ENCODE measurements around the gene KMT2E. TPM values are rescaled to one million over a fixed set of nuclear protein-coding genes. Genes with fewer than 3 reads are reported as not detected.
"Not testable (repeated sequence)": the region's sequence is repeated elsewhere in the genome, so short reads cannot be mapped to it uniquely, and the experiment has no call there.

Gene KMT2E
- total RNA-seq, 1 donor from 2014 or later, result 35.1 TPM

DNA sequence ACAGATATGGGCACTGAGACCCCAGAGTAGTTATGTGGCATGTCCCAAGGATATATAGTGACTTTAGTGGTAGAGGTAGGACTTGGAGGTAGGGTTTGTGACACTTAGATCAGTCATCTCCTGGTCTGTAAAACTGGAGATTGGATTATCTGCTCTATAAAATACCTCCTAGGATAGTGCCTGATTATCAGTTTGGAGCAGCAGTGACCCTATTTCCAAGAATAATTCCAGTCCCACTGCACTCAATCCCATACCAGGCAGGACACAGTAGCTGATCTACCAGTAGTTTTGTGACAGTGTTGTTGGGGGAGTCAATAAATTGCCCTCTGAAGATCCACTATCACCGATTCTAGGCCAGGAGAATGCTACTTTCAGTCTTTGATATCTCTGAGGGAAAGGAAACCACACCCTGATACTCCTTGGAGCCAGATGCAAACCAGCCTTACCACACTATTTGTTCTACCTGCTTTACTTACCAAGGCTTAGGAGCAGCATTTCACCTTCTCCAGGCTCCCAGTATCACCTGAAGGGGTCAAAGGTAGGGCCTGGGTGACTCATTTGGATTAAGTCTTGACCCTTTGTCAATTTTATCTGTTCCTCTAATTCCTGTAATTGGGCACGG, 30.6 kb downstream of the KMT2E start:
- DNase-seq (ENCODE audit: missing footprints) (no peak), ATAC-seq (no peak)
- intact Hi-C loops (cut with DNase I), result no loop called here

DNA sequence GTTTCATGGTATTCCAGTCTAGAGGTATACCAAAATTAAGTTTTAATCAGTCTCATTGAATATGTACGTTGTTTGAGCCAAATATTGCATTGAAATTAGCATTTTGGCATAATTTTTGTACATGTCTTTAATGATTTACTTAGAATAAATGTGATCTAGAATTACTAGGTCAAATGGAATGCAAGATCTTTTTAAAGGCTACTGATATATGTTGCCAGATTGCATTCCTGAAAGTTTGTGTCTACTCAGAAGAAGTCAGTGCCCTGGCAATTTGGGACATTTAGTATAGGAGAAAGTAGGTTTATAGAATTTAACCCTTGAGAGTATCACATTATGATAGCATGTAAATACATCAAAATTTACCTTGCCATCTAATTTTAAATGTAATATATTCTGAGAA, 32.4 kb downstream of the KMT2E start:
- no peak for DNase-seq (ENCODE audit: missing footprints)
- no peak for ATAC-seq
- intact Hi-C loops (cut with DNase I), result no loop called here

DNA sequence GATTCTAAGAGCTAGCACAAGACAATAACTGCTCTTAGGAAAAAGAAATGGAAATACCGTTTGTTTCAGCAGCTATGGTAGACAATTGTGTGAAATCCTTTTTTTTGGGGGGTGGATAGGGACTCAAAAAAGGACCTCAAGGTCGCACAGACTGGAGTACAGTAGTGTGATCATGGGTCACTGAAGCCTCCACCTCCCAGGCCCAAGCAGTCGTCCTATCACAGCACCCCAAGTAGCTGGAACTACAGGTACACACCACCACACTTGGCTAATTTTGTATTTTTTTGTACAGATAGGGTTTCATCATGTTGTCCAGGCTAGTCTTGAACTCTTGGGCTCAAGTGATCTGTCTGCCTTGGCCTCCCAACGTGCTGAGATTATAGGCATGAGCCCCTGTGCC, 33.9 kb downstream of the KMT2E start:
- intact Hi-C loops (cut with DNase I), result no loop called here
- ATAC-seq (no peak), DNase-seq (ENCODE audit: missing footprints) (no peak)

DNA sequence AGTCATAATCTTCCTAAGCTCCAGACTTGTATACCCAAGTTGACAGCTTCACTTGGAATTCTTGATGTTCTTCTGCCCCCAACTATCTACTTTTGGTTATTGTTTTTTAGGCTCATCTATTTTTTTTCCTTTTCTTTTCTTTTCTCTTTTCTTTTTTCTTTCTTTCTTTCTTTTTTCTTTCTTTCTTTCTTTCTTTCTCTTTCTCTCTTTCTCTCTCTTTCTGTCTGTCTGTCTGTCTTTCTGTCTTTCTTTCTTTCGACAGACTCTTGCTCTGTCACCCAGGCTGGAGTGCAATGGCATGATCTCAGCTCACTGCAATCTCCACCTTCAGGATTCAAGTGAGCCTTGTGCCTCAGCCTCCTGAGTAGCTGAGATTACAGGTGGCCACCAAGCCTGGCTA, 36.5 kb downstream of the KMT2E start:
- intact Hi-C loops (cut with DNase I), result no loop called here

DNA sequence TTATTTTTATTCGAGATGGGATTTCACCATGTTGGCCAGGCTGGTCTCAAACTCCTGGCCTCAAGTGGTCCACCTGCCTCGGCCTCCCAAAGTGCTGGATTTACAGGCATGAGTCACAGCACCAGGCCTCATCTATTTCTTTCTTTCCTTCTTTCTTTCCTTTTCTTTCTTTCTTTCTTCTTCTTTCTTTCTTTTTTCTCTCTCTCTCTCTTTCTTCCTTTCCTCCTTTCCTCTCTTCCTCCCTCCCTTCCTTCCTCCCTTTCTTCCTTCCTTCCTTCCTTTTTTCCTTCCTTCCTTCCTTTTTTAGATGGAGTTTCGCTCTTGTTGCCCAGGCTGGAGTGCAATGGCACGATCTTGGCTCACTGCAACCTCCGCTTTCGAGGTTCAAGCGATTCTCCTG, 36.9 kb downstream of the KMT2E start:
- DNase-seq (ENCODE audit: missing footprints); intact Hi-C loops (cut with DNase I); ATAC-seq: not testable (repeated sequence)

More for the DNA sequence above, 36.5 kb downstream of the KMT2E start:
- ATAC-seq (no peak), DNase-seq (ENCODE audit: missing footprints) (no peak)

DNA sequence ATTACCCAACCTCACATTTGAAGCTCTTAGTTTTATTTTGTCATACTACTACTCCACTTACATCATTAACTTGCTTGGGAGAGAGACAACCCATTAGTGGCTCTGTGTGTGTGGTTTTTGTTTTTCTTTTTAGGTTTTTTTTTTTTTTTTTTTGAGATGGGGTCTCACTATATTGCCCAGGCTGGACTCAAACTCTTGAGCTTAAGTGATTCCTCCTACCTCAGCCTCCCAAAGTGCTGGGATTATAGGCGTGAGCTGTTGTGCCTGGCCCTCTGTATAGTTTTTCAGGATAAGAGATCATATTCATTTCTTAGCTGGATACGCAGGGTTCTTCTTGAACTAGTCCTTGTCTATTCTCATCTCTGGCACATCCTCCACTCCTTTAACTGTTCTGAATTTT, 41.1 kb downstream of the KMT2E start:
- DNase-seq (ENCODE audit: missing footprints), result no peak
- ATAC-seq, result no peak
- intact Hi-C loops (cut with DNase I), result loop anchor here (5.0 kb wide), 1 partner anchor 38 kb away; no protein-coding TSS in a partner anchor

DNA sequence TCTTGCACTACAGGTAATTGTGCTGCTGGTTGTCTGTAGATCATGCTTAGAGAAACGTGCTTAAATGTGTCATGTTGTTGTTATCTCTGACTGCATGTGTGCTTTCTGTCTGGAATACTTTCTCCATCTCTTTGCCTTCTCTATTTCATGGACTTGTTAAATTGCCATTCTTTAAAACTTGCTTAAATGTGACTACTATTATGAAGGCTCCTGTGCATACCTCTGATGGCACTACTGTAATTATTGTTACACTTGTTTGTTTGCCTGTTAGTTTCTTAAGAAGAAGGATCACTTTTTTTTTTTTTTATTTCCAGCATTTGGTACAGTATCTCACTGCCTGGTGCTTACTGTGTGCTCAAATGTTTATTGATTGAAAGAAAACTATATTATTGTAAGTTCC, 41.6 kb downstream of the KMT2E start:
- ATAC-seq, result no peak
- intact Hi-C loops (cut with DNase I), result loop anchor here (5.0 kb wide), 1 partner anchor 38 kb away; no protein-coding TSS in a partner anchor
- no peak for DNase-seq (ENCODE audit: missing footprints)

DNA sequence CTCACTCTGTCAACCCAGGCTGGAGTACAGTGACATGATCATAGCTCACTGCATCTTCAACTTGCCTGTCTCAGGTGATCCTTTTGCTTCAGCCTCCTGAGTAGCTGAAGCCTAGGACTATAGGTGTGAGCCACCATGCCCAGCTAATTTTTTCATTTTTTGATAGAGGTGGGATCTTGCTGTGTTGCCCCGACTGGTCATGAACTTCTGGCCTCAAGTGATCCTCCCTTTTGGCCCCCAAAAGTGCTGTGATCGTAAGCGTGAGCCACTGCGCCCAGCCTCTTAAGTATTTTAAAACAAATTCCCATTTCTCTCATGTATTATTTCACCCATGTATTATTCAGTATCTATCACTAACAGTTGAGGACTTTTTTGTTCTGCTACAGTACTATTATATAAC, 43.5 kb downstream of the KMT2E start:
- intact Hi-C loops (cut with DNase I), result loop anchor here (5.0 kb wide), 1 partner anchor 40 kb away; no protein-coding TSS in a partner anchor
- ATAC-seq, result no peak
- DNase-seq (ENCODE audit: missing footprints), result no peak

DNA sequence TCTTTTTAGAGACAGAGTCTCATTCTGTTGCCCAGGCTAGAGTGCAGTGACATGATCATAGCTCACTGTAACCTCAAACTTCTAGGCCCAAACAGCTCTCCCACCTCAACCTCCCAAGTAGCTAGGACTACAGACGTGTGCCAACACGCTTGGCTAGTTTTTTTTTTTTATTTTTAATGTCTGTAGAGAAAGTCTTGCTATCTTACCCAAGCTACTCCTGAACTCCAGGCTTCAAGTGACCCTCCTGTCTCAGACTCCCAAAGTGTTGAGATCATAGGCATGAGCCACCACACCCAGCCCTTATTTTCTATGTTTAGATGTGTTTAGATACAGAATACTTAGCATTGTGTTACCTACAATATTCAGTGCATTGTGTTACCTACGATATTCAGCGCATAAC, 46.4 kb downstream of the KMT2E start:
- intact Hi-C loops (cut with DNase I), result no loop called here
- DNase-seq (ENCODE audit: missing footprints) (no peak), ATAC-seq (no peak)

DNA sequence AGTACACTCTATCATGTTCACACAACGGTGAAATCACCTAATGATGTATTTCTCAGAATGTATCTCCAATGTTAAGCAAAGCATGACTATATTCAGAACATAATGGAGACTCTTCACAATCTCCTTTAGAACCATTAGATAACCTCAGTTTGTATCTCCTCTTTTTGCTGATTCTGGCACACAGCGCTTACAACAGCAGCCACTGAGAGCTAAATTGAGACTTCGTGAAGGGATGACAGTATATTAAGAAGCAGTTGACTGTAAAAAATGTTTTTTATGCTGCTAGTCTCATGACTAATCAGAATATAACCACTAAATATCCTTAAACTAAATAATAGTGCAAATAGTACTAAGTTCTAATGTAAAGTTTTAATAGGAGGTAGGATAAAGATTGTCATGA, 46.9 kb downstream of the KMT2E start:
- DNase-seq (ENCODE audit: missing footprints) (no peak), ATAC-seq (peak; percentile 50)
- intact Hi-C loops (cut with DNase I), result no loop called here

DNA sequence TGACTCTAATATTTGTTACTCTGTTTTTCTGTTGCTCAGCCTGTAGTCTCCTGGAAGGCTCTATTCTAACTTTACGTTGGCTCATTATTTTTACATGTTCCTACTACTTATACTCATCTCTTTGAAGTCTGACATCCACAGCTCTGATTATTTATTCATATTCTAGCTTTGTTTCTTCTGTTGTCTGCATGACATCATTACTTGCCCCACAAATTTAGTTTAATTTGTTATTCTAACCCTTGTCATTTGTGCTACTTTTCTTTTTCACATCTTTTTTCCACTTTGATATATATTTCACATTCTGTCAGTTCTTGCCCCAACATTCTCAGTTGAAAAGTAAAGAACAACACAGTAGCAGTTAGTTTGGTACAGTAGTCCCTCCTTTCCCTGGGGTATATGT, 51.1 kb downstream of the KMT2E start:
- no peak for DNase-seq (ENCODE audit: missing footprints)
- intact Hi-C loops (cut with DNase I), result no loop called here
- no peak for ATAC-seq

DNA sequence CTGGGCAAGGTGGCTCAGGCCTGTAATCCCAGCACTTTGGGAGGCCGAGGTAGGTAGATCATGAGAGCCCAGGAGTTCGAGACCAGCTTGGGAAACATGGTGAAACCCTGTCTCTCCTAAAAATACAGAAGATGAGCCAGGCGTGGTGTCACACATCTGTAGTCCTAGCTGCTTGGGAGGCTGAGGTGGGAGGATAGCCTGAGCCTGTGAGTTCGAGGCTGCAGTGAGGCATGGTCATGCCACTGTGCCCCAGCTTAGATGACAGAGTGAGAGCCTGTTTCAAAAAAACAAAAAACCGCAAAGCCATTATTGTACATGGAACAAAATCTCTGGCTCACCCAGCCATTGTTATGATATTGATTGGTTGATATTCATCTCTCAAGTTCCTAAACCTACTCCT, 53.7 kb downstream of the KMT2E start:
- ATAC-seq (no peak), DNase-seq (ENCODE audit: missing footprints) (no peak)
- intact Hi-C loops (cut with DNase I), result no loop called here

DNA sequence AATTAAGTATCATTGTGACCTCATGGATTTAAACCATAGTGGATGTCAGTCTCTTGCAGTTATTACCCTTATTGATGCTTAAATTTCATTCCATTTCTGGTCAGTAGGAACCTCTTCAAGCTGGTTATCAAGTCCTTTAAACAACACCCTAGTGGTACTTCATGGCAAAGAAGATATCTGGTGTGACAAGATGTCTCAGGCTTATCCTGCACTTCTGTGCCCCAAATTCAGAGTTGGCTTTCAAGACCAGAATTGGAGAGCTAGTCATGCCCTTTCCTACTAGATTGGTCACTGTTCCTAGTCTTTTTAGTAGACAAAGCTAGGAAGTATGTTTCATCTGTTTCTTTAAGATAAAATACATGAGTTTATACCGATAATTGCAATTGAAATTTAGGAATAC, 54.9 kb downstream of the KMT2E start:
- ATAC-seq, result no peak
- DNase-seq (ENCODE audit: missing footprints), result no peak
- intact Hi-C loops (cut with DNase I), result no loop called here

DNA sequence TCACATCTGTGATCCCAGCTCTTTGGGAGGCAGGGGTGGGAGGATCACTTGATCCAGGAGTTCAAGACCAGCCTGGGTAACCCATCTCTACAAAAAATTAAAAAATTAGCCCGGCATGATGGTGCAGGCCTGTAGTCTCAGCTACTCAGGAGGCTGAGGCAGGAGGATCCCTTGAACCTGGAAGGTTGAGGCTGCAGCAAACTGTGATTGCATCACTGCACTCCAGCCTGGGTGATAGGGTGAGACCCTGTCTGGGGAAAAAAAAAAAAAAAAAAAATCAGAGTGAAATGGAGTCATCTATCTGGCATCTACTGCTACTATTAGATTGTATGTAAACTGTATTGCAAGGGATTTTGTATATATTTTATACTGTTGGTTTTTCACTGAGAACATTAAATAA, 59.1 kb downstream of the KMT2E start:
- intact Hi-C loops (cut with DNase I), result no loop called here
- ATAC-seq (no peak), DNase-seq (ENCODE audit: missing footprints) (peak; percentile 25)

DNA sequence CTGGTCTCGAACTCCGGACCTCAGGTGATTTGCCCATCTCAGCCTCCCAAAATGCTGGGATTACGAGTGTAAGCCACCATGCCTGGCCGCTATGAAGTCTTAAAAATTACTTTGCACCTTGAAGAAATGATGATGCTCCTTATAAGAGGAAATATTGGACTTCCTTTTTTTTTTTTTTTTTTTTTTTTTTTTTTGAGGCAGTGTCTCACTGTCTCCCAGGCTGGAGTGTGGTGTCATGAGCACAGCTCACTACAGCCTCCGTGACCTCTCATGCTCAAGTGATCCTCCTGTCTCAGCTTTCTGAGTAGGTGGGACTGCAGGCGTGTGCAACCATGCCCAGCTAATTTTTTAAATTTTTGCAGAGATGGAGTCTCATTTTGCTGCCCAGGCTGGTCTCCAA, 65.3 kb downstream of the KMT2E start:
- DNase-seq (ENCODE audit: missing footprints) (no peak), ATAC-seq (no peak)
- intact Hi-C loops (cut with DNase I), result no loop called here

DNA sequence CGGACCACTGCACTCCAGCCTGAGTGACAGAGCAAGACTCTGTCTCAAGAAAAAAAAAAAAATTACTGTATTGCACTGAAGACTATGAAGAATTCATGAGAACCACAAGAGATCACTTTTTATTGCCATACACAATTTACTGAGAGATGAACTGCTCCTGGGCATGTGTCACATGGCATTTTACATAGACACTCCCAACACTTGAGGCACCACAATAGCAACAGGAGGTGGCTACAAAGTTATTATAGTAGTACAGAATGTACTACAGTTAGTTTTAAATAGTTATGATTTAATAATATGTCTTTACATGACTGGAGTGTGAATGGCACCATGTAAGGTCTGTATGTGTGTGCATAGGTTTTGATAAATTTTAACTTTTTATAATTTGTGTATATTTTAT, 70.6 kb downstream of the KMT2E start:
- intact Hi-C loops (cut with DNase I), result no loop called here
- DNase-seq (ENCODE audit: missing footprints), result no peak

DNA sequence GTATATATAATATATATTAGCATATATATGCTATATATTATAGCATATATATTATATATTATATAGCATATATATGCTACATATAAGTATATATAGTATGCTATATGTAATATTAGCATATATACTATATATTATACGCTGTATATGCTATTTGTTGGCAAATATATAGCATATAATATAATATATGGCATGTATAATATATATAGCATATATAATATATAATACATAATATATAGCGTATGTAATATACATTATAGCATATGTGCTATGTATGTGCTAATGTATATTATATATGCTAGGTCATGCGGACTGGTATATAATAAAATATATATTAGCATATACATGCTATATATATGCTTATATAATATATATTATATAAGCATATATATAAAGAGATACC, 72.8 kb downstream of the KMT2E start:
- ATAC-seq, result no peak
- intact Hi-C loops (cut with DNase I), result no loop called here

More for the DNA sequence above, 70.6 kb downstream of the KMT2E start:
- ATAC-seq, result peak; percentile 77

DNA sequence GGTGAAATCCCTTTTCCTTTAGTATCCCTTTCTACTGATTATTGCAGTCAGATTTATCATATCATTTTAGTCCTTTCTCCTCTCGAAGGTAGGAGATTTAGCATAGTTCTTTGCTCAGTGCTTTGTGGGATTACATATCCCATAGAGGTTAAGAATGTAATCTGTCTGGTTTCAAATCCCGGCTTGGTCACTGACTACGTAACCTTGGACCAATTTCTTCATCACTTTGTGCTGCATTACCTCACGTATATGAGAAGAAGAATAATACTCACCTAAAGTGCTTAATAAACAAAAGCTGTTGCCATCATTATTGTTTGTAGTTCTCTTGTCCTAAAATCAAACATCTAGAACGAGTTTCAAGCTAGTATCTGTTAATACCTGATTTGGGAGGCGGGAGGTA, 74.0 kb downstream of the KMT2E start:
- DNase-seq (ENCODE audit: missing footprints), result no peak
- no peak for ATAC-seq
- intact Hi-C loops (cut with DNase I), result no loop called here

More for the DNA sequence above, 72.8 kb downstream of the KMT2E start:
- DNase-seq (ENCODE audit: missing footprints), result no peak

DNA sequence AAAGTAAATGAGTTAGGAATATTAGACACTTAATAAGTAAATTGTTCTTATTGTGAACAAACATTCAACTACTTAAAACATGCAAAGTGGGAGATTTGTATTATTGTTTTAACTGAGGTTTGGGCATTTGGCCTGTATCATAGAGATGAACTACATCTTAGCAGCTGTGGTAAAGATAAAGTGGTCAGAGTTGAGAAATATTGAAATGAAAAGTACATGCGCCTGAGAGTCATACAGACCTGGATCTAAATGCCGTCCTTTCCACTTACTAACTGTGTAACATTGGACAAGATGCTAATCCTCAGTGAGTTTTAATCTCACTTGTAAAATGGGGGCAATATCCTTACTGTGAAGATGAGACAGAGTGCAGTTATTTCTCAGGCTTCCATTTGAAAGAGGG, 74.5 kb downstream of the KMT2E start:
- ATAC-seq (no peak), DNase-seq (ENCODE audit: missing footprints) (no peak)
- intact Hi-C loops (cut with DNase I), result no loop called here

DNA sequence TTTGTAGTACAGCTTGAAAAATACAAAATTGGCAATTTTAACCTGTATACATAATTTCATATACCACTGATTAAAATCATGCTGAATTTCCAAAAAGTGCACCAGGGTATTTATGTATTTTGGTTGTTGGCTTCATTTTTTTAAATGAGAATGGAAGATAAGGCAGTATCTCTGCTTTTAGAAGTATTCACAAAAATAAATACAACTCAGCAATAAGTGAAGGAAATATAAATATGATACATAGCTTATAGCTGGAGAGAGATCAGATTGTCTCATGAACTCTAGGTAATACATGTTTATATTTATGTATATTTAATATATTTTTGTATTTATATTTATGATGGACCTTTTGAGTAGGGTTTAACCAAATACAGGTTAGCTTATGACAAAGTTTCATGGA, 81.0 kb downstream of the KMT2E start:
- DNase-seq (ENCODE audit: missing footprints) (no peak), ATAC-seq (no peak)
- intact Hi-C loops (cut with DNase I), result no loop called here

DNA sequence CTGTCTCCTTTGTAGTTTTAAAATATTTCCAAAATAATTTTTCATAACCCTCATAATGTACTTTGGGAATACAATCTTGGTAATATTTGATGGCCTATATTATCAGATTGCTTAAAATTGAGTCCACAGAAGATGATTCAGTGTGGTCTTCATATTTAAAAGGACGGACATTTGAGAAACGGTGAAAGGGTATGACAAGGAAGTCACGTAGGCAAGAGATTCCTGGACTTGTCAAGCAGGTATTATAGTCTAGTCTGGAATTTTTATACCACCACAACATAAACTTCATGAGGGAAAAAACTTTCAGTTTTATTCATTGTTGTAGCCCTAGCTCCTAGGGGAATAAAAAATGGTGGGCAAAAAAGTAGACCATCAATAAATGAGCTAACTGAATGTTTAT, 82.3 kb downstream of the KMT2E start:
- intact Hi-C loops (cut with DNase I), result no loop called here
- ATAC-seq (no peak), DNase-seq (ENCODE audit: missing footprints) (no peak)
